ENCODE results near the gene ACP6. TPM values are rescaled to one million over a fixed set of nuclear protein-coding genes. Genes with fewer than 3 reads are reported as not detected.

ACP6 gene
- total RNA-seq, 1 experiment from 2014 or later = 116 TPM

DNA sequence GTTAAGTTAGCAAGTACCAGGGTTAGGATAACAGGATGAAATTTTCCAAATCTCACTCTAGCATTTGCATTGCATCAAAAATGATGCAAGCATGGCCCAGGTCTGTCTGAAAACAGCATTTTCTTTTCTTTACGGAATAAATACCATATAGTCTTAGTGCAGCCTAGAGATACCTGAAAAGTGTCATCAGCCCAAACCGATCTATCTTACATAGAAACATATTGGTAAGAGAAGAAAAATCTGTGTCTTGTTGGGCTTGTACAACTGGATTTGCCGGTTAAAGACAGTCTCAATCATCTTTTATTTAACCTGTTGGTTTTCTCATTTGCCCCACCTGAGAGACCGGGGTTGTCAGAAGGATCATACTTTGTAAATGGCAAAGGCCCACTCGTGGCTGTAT lies 15.8 kb downstream of the ACP6 start:
- H3K27ac Mint-ChIP-seq (ENCODE audit: unreplicated experiment) = no peak overlapping the region
- intact Hi-C loops (cut with micrococcal nuclease; ENCODE audit: unreplicated experiment) = no loop called here
- DNase-seq = no peak
- H3K36me3 Mint-ChIP-seq (ENCODE audit: insufficient read depth, unreplicated experiment) = peaks cover 60% of the 10 kb centered on the region
- H3K9me3 Mint-ChIP-seq (ENCODE audit: low read depth, unreplicated experiment) = no peaks in the 10 kb centered on the region
- H3K4me3 Mint-ChIP-seq (ENCODE audit: low read depth, unreplicated experiment) = no peak overlapping the region
- no peaks in the 10 kb centered on the region for H3K27me3 Mint-ChIP-seq (ENCODE audit: unreplicated experiment)
- TF ChIP-seq, protein P1, sequence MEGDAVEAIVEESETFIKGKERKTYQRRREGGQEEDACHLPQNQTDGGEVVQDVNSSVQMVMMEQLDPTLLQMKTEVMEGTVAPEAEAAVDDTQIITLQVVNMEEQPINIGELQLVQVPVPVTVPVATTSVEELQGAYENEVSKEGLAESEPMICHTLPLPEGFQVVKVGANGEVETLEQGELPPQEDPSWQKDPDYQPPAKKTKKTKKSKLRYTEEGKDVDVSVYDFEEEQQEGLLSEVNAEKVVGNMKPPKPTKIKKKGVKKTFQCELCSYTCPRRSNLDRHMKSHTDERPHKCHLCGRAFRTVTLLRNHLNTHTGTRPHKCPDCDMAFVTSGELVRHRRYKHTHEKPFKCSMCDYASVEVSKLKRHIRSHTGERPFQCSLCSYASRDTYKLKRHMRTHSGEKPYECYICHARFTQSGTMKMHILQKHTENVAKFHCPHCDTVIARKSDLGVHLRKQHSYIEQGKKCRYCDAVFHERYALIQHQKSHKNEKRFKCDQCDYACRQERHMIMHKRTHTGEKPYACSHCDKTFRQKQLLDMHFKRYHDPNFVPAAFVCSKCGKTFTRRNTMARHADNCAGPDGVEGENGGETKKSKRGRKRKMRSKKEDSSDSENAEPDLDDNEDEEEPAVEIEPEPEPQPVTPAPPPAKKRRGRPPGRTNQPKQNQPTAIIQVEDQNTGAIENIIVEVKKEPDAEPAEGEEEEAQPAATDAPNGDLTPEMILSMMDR (IDR thresholded peaks at IDR 0.05; ENCODE audit: unreplicated experiment) = no peak
- BruUV-seq (replicated peaks) = no TSS peak
- peaks cover 14% of the 10 kb centered on the region for H3K4me1 Mint-ChIP-seq (ENCODE audit: low read depth, unreplicated experiment)
- CTCF ChIA-PET = no interaction called here

DNA sequence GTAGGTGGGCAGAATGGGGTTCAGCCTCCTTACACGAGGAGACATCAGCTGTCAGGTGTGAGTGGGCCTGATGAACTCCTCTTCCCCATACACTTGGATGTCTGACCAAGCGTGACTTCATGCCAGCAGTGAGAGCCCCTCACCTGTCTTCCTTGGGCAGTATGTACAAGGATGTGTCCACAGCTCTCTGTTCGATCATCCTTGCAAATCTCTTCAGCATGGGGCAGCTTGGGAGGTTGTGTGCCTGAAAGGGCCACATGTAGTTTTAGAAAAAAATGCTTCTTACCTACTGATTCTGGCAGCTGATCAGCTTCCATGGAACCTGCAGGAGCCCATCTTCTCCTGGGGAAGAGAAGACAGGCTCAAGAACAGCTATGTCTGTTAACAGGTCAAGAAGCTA lies 18.0 kb downstream of the ACP6 start:
- intact Hi-C loops (cut with micrococcal nuclease; ENCODE audit: unreplicated experiment) = no loop called here
- CTCF ChIA-PET = no interaction called here
- Mint-ChIP-seq H3K9me3 (ENCODE audit: low read depth, unreplicated experiment) (no peaks in the 10 kb centered on the region), H3K36me3 (ENCODE audit: insufficient read depth, unreplicated experiment) (peaks cover 47% of the 10 kb centered on the region), H3K4me3 (ENCODE audit: low read depth, unreplicated experiment) (no peak overlapping the region), H3K27ac (ENCODE audit: unreplicated experiment) (no peak overlapping the region), H3K27me3 (ENCODE audit: unreplicated experiment) (no peaks in the 10 kb centered on the region), H3K4me1 (ENCODE audit: low read depth, unreplicated experiment) (peaks cover 9% of the 10 kb centered on the region)
- no peak for DNase-seq
- TF ChIP-seq, protein P1 (IDR thresholded peaks at IDR 0.05; ENCODE audit: unreplicated experiment) = no peak
- BruUV-seq (replicated peaks) = no TSS peak

DNA sequence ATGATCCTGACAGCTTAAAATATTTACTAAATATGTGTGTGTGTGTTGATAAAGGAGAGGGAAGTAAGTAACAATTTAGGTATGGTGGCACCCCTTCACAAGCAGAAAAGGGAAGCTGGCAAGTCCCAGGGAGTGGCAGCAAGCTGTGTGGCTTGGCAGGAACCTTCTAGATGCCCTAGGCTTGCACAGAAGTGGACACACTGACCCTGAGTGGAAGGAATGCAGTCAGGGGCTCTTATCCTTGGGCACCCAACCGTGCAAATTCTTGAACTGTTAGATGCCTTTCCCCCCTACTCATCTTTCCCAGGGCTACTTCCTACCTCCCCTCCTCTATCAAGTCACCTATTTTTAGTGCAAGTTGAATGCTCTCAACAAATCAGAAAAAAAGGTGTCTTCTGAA lies 18.9 kb downstream of the ACP6 start:
- TF ChIP-seq, protein P1 (IDR thresholded peaks at IDR 0.05; ENCODE audit: unreplicated experiment) = no peak
- Mint-ChIP-seq H3K9me3 (ENCODE audit: low read depth, unreplicated experiment) (no peaks in the 10 kb centered on the region), H3K27ac (ENCODE audit: unreplicated experiment) (no peak overlapping the region), H3K4me1 (ENCODE audit: low read depth, unreplicated experiment) (peaks cover 9% of the 10 kb centered on the region), H3K4me3 (ENCODE audit: low read depth, unreplicated experiment) (no peak overlapping the region), H3K27me3 (ENCODE audit: unreplicated experiment) (no peaks in the 10 kb centered on the region), H3K36me3 (ENCODE audit: insufficient read depth, unreplicated experiment) (peaks cover 44% of the 10 kb centered on the region)
- BruUV-seq (replicated peaks) = no TSS peak
- CTCF ChIA-PET = no interaction called here
- intact Hi-C loops (cut with micrococcal nuclease; ENCODE audit: unreplicated experiment) = no loop called here
- DNase-seq = no peak

DNA sequence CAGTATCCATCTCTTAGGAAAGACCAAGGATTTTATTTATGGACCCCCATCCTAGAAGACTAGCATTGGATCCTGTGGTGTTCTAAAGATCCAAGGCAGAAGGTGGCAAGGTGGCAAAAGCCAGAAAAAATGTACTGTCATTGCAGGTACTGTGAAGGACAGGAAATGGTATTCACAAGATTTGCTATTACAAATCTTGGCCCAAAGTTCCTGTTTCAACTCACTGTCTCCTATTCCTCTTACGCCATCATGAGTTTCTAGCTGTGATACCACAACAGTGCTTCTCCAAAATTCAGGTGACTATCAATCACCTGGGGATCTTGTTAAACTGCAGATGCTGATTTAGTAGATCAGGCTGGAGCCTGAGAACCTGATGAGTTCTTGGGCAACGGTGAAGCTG lies 21.4 kb downstream of the ACP6 start:
- no peaks in the 10 kb centered on the region for H3K9me3 Mint-ChIP-seq (ENCODE audit: low read depth, unreplicated experiment)
- H3K36me3 Mint-ChIP-seq (ENCODE audit: insufficient read depth, unreplicated experiment) = peaks cover 36% of the 10 kb centered on the region
- H3K27ac Mint-ChIP-seq (ENCODE audit: unreplicated experiment) = no peak overlapping the region
- TF ChIP-seq, protein P1 (IDR thresholded peaks at IDR 0.05; ENCODE audit: unreplicated experiment) = no peak
- H3K27me3 Mint-ChIP-seq (ENCODE audit: unreplicated experiment) = no peaks in the 10 kb centered on the region
- intact Hi-C loops (cut with micrococcal nuclease; ENCODE audit: unreplicated experiment) = no loop called here
- no peak for DNase-seq
- no peak overlapping the region for H3K4me3 Mint-ChIP-seq (ENCODE audit: low read depth, unreplicated experiment)
- BruUV-seq (replicated peaks) = no TSS peak
- H3K4me1 Mint-ChIP-seq (ENCODE audit: low read depth, unreplicated experiment) = peaks cover 9% of the 10 kb centered on the region
- CTCF ChIA-PET = no interaction called here
